Neural cell (in vitro differentiated cells): ENCODE results near the gene CYP2A6. TPM values are rescaled to one million over a fixed set of nuclear protein-coding genes. Genes with fewer than 3 reads are reported as not detected.
"Not testable (repeated sequence)": the region's sequence is repeated elsewhere in the genome, so short reads cannot be mapped to it uniquely, and the experiment has no call there.

Source experiments
- H2AFZ ChIP-seq: fragments of 200-600, 300-800 bp; sonication (generic), shearing (Covaris generic); 2 replicates; pipeline ENCODE4 v1.6.0; 2014; ENCODE audit warnings: low read depth, mild to moderate bottlenecking, antibody characterized with exemption, low read length, moderate library complexity
- H3F3A ChIP-seq: fragments of 200-600 bp; shearing (Covaris generic); 2 replicates; pipeline ENCODE4 v1.6.1; 2016; ENCODE audit warnings: mild to moderate bottlenecking, moderate library complexity, mixed read lengths, antibody characterized with exemption, low read length; ENCODE audit not compliant: insufficient read depth, poor library complexity, severe bottlenecking
- H3K27ac ChIP-seq: fragments of 200-600, 300-800 bp; sonication (generic), shearing (Covaris generic); 2 replicates; pipeline ENCODE4 v1.5.1; 2014; ENCODE audit warnings: mild to moderate bottlenecking, low read length, moderate library complexity
- H3K27me3 ChIP-seq: fragments of 300-800, 200-600 bp; sonication (generic), shearing (Covaris generic); 2 replicates; pipeline ENCODE4 v1.6.0; 2014; ENCODE audit warnings: mild to moderate bottlenecking, low read depth, low read length, moderate library complexity; ENCODE audit not compliant: insufficient read depth
- H3K36me3 ChIP-seq: fragments of 300-800, 200-600 bp; sonication (generic), shearing (Covaris generic); 2 replicates; pipeline ENCODE4 v1.5.1; 2014; ENCODE audit warnings: mild to moderate bottlenecking, antibody characterized with exemption, low read length, moderate library complexity; ENCODE audit not compliant: insufficient read depth
- H3K4me2 ChIP-seq: fragments of 300-800, 200-600 bp; sonication (generic), shearing (Covaris generic); 2 replicates; pipeline ENCODE4 v1.6.0; 2014; ENCODE audit warnings: mild to moderate bottlenecking, low read length
- H3K4me3 ChIP-seq: fragments of 300-800, 200-600 bp; sonication (generic), shearing (Covaris generic); 2 replicates; pipeline ENCODE4 v1.5.1; 2014; ENCODE audit warnings: mild to moderate bottlenecking, low read length, moderate library complexity
- H3K79me2 ChIP-seq: fragments of 200-600 bp; shearing (Covaris generic); replicated peaks from 2 replicates; pipeline ENCODE4 v1.6.0; 2014; ENCODE audit warnings: mild to moderate bottlenecking, low read length, moderate library complexity; ENCODE audit not compliant: insufficient read depth
- H3K9ac ChIP-seq: fragments of 300-800, 200-600 bp; sonication (generic), shearing (Covaris generic); 2 replicates; pipeline ENCODE4 v1.6.1; 2016; ENCODE audit warnings: mild to moderate bottlenecking, low read length, mixed read lengths
- H3K9me2 ChIP-seq: fragments of 200-600 bp; shearing (Covaris generic); 2 replicates; pipeline ENCODE4 v1.6.1; 2016; ENCODE audit warnings: mild to moderate bottlenecking, low read length, mixed read lengths; ENCODE audit not compliant: insufficient read depth
- H3K9me3 ChIP-seq: fragments of 200-600, 300-800 bp; sonication (generic), shearing (Covaris generic); 2 replicates; pipeline ENCODE4 v1.6.1; 2016; ENCODE audit warnings: mild to moderate bottlenecking, mixed run types, low read length, moderate library complexity, mixed read lengths
- H4K20me1 ChIP-seq: fragments of 200-600 bp; shearing (Covaris generic); 2 replicates; pipeline ENCODE4 v1.6.1; 2016; ENCODE audit warnings: mild to moderate bottlenecking, mixed run types; ENCODE audit not compliant: insufficient read depth
- CTCF ChIP-seq: fragments of 450-650 bp; IDR thresholded peaks from 2 replicates; pipeline ENCODE4 v1.5.1; 2014; ENCODE audit warnings: antibody characterized with exemption, mild to moderate bottlenecking, moderate library complexity; ENCODE audit not compliant: poor library complexity, severe bottlenecking
- EP300 ChIP-seq: fragments of 450-650 bp; conservative IDR thresholded peaks from 2 replicates; pipeline ENCODE4 v1.6.1; 2014; ENCODE audit warnings: antibody characterized with exemption, mild to moderate bottlenecking, moderate library complexity; ENCODE audit not compliant: poor library complexity, severe bottlenecking
- EZH2 ChIP-seq: fragments of 200-600, 300-800 bp; shearing (Covaris generic), sonication (generic); IDR thresholded peaks from 2 replicates; pipeline ENCODE4 v1.6.1; 2014; ENCODE audit warnings: antibody characterized with exemption, low read length, borderline replicate concordance, mild to moderate bottlenecking; ENCODE audit not compliant: insufficient read depth, poor library complexity, severe bottlenecking
- MXI1 ChIP-seq: fragments of 450-650 bp; conservative IDR thresholded peaks from 2 replicates; pipeline ENCODE4 v1.6.1; 2014; ENCODE audit warnings: antibody characterized with exemption, mild to moderate bottlenecking; ENCODE audit not compliant: poor library complexity, severe bottlenecking
- POLR2AphosphoS5 ChIP-seq: IDR thresholded peaks from 2 replicates; pipeline ENCODE4 v1.6.1; 2012
- RAD21 ChIP-seq: fragments of 450-650 bp; conservative IDR thresholded peaks from 2 replicates; pipeline ENCODE4 v1.6.1; 2014; ENCODE audit warnings: antibody characterized with exemption, mild to moderate bottlenecking, moderate library complexity
- REST ChIP-seq: IDR thresholded peaks from 2 replicates; pipeline ENCODE4 v1.6.1; 2012; ENCODE audit warnings: borderline replicate concordance
- SMC3 ChIP-seq: fragments of 450-650 bp; conservative IDR thresholded peaks from 2 replicates; pipeline ENCODE4 v1.6.1; 2014; ENCODE audit warnings: antibody characterized with exemption, mild to moderate bottlenecking, moderate library complexity; ENCODE audit not compliant: poor library complexity
- TAF1 ChIP-seq: IDR thresholded peaks from 2 replicates; pipeline ENCODE4 v1.6.1; 2012; ENCODE audit warnings: low read depth
- polyA plus RNA-seq: library from polyadenylated mRNA; depleted of rRNA; stranded (reverse); fragments of >200 nt; gene quantifications from 2 replicates; pipeline ENCODE4 v1.2.3, GENCODE V29; 2014

The CYP2A6 gene
- polyA plus RNA-seq, 1 donor from 2014 or later, result not detected

- H3F3A ChIP-seq, H3K9me2 ChIP-seq, H3K9me3 ChIP-seq, H3K4me2 ChIP-seq, H2AFZ ChIP-seq, H3K36me3 ChIP-seq, H3K27me3 ChIP-seq, H4K20me1 ChIP-seq, H3K27ac ChIP-seq: not testable (repeated sequence)
- Histone ChIP-seq H3K4me3 (peak overlapping the region; percentile 60), H3K9ac (peak overlapping the region; percentile 46), H3K79me2 (peaks cover 11% of the 10 kb centered on the region)
- TF ChIP-seq POLR2AphosphoS5, result peak; percentile 9
Measured at GRCh38 chr19:40810649-40811408, 39.4 kb downstream of the CYP2A6 start.

GRCh38 chr19:40810160-40810559 is 40.1 kb downstream of the CYP2A6 start:
- Histone ChIP-seq H3K4me3 (peak overlapping the region; percentile 60), H4K20me1 (no peaks in the 10 kb centered on the region), H3K79me2 (peaks cover 17% of the 10 kb centered on the region), H2AFZ (no peak overlapping the region), H3K36me3 (peaks cover 3% of the 10 kb centered on the region), H3K4me2 (no peak overlapping the region), H3K27me3 (no peaks in the 10 kb centered on the region), H3K9ac (no peak overlapping the region), H3K27ac (no peak overlapping the region), H3F3A (no peaks in the 10 kb centered on the region), H3K9me2 (no peaks in the 10 kb centered on the region), H3K9me3 (no peaks in the 10 kb centered on the region)
- TF ChIP-seq EP300 (no peak), SMC3 (no peak), MXI1 (no peak), CTCF (no peak), POLR2AphosphoS5 (no peak)

- peaks cover 21% of the 10 kb centered on the region for H3K79me2 ChIP-seq
- H3F3A ChIP-seq, result no peaks in the 10 kb centered on the region
- no peak overlapping the region for H3K9ac ChIP-seq
- H2AFZ ChIP-seq, result no peak overlapping the region
- no peak overlapping the region for H3K27ac ChIP-seq
- no peaks in the 10 kb centered on the region for H4K20me1 ChIP-seq
- no peak overlapping the region for H3K4me2 ChIP-seq
- TF ChIP-seq EP300 (no peak), CTCF (no peak), POLR2AphosphoS5 (no peak), TAF1 (no peak), REST (no peak), SMC3 (no peak), MXI1 (no peak), RAD21 (no peak), EZH2 (no peak)
- H3K27me3 ChIP-seq, result no peaks in the 10 kb centered on the region
- H3K36me3 ChIP-seq, result peaks cover 3% of the 10 kb centered on the region
- no peaks in the 10 kb centered on the region for H3K9me2 ChIP-seq
- no peak overlapping the region for H3K4me3 ChIP-seq
- no peaks in the 10 kb centered on the region for H3K9me3 ChIP-seq
Measured at GRCh38 chr19:40809358-40810086, 40.7 kb downstream of the CYP2A6 start.
